Neural cell (in vitro differentiated cells): ENCODE data around the gene GNL3.
A peak's percentile ranks its signal among the peaks of the same experiment; 100 is the strongest.

Source experiments
- CTCF ChIP-seq: fragments of 450-650 bp; IDR thresholded peaks from 2 replicates; pipeline ENCODE4 v1.5.1; 2014; ENCODE audit warnings: antibody characterized with exemption, mild to moderate bottlenecking, moderate library complexity; ENCODE audit not compliant: poor library complexity, severe bottlenecking
- EZH2 ChIP-seq: fragments of 200-600, 300-800 bp; shearing (Covaris generic), sonication (generic); IDR thresholded peaks from 2 replicates; pipeline ENCODE4 v1.6.1; 2014; ENCODE audit warnings: antibody characterized with exemption, low read length, borderline replicate concordance, mild to moderate bottlenecking; ENCODE audit not compliant: insufficient read depth, poor library complexity, severe bottlenecking
- MXI1 ChIP-seq: fragments of 450-650 bp; conservative IDR thresholded peaks from 2 replicates; pipeline ENCODE4 v1.6.1; 2014; ENCODE audit warnings: antibody characterized with exemption, mild to moderate bottlenecking; ENCODE audit not compliant: poor library complexity, severe bottlenecking

- TF ChIP-seq CTCF: peak; percentile 33
- TF ChIP-seq MXI1: peak; percentile 100
- no peak for TF ChIP-seq EZH2
These were observed at the start of gene GNL3, which contains the start of gene PBRM1 for GRCh38 chr3:52685709-52686691.
